PC-9 (cell line): ENCODE data around the gene TFAP2D.

Experiments
- EZH2 ChIP-seq: fragments of 200-600 bp; sonication (generic); IDR thresholded peaks from 2 replicates; pipeline ENCODE4 v1.8.0; 2017; ENCODE audit warnings: antibody characterized with exemption, low read depth
- TF ChIP-seq, protein P1 (sequence below): fragments of 200-600 bp; sonication (generic); conservative IDR thresholded peaks from 2 replicates; pipeline ENCODE4 v1.6.1; 2017; ENCODE audit warnings: mixed run types, antibody characterized with exemption, mild to moderate bottlenecking, moderate library complexity

DNA sequence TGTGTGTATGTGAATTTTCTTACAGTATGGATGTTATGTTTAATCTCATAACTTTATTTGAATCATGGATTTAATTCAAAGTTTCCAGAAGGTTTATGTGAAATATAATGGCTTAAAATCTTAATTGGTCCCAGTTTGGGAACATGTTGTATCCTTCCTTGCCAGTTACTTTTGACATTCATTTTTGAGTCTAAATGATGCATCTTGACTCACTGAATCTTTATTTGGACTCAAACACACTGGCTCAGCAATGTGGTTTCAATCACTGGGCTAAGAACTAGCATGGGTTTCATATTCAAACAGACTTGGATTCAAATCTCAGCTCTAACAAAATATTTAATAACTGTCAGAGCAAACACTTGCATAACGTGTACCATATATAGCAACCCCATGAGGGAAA, 79.4 kb downstream of the TFAP2D start:
- no peak for TF ChIP-seq EZH2
- TF ChIP-seq, protein P1, sequence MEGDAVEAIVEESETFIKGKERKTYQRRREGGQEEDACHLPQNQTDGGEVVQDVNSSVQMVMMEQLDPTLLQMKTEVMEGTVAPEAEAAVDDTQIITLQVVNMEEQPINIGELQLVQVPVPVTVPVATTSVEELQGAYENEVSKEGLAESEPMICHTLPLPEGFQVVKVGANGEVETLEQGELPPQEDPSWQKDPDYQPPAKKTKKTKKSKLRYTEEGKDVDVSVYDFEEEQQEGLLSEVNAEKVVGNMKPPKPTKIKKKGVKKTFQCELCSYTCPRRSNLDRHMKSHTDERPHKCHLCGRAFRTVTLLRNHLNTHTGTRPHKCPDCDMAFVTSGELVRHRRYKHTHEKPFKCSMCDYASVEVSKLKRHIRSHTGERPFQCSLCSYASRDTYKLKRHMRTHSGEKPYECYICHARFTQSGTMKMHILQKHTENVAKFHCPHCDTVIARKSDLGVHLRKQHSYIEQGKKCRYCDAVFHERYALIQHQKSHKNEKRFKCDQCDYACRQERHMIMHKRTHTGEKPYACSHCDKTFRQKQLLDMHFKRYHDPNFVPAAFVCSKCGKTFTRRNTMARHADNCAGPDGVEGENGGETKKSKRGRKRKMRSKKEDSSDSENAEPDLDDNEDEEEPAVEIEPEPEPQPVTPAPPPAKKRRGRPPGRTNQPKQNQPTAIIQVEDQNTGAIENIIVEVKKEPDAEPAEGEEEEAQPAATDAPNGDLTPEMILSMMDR: no peak
